ENCODE results near the gene SGK1.
A peak's percentile ranks its signal among the peaks of the same experiment; 100 is the strongest.

The SGK1 gene

DNA sequence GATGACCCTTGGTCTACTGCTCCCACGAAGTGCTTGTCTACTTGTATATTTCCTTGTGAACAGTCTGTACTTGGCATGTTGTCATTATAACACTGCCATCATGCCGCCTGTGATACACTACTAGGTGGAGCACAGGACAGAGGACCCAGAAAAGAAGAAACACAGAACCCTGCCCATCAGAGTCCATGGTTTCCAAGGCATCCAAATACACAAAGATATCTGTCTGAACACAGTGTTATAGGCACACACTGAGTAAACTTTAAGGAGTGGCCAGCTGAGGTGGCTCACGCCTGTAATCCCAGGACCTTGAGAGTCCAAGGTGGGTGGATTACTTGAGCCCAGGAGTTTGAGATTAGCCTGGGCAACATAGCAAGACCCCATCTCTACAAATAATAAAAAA lies 155.0 kb downstream of the SGK1 start:
- Histone ChIP-seq H3K9me3 (ENCODE audit: severe bottlenecking) (no peaks in the 10 kb centered on the region), H3K4me3 (ENCODE audit: severe bottlenecking) (no peak overlapping the region), H3K27ac (ENCODE audit: poor library complexity, severe bottlenecking) (no peak overlapping the region), H3K4me1 (ENCODE audit: insufficient read depth, poor library complexity, severe bottlenecking) (peaks cover 10% of the 10 kb centered on the region), H3K36me3 (ENCODE audit: low read depth) (no peaks in the 10 kb centered on the region), H3K27me3 (ENCODE audit: insufficient read depth, poor library complexity, severe bottlenecking) (no peaks in the 10 kb centered on the region)
- TF ChIP-seq, protein P1, sequence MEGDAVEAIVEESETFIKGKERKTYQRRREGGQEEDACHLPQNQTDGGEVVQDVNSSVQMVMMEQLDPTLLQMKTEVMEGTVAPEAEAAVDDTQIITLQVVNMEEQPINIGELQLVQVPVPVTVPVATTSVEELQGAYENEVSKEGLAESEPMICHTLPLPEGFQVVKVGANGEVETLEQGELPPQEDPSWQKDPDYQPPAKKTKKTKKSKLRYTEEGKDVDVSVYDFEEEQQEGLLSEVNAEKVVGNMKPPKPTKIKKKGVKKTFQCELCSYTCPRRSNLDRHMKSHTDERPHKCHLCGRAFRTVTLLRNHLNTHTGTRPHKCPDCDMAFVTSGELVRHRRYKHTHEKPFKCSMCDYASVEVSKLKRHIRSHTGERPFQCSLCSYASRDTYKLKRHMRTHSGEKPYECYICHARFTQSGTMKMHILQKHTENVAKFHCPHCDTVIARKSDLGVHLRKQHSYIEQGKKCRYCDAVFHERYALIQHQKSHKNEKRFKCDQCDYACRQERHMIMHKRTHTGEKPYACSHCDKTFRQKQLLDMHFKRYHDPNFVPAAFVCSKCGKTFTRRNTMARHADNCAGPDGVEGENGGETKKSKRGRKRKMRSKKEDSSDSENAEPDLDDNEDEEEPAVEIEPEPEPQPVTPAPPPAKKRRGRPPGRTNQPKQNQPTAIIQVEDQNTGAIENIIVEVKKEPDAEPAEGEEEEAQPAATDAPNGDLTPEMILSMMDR (IDR thresholded peaks at IDR 0.05; ENCODE audit: poor library complexity, severe bottlenecking) = no peak
- ATAC-seq (ENCODE audit: low read depth) = no peak
- DNase-seq (ENCODE audit: low spot score) = no peak

- Histone ChIP-seq H3K4me3 (ENCODE audit: severe bottlenecking) (no peak overlapping the region), H3K9me3 (ENCODE audit: severe bottlenecking) (no peaks in the 10 kb centered on the region), H3K27me3 (ENCODE audit: insufficient read depth, poor library complexity, severe bottlenecking) (no peaks in the 10 kb centered on the region), H3K27ac (ENCODE audit: poor library complexity, severe bottlenecking) (peak overlapping the region; percentile 27), H3K36me3 (ENCODE audit: low read depth) (no peaks in the 10 kb centered on the region), H3K4me1 (ENCODE audit: insufficient read depth, poor library complexity, severe bottlenecking) (peaks cover 10% of the 10 kb centered on the region)
- TF ChIP-seq, protein P1 (IDR thresholded peaks at IDR 0.05; ENCODE audit: poor library complexity, severe bottlenecking) = no peak
- DNase-seq (ENCODE audit: low spot score) (no peak), ATAC-seq (ENCODE audit: low read depth) (peak; percentile 88)
Measured at GRCh38 chr6:134161041-134161440, 156.9 kb downstream of the SGK1 start.

- no peaks in the 10 kb centered on the region for H3K9me3 ChIP-seq (ENCODE audit: severe bottlenecking)
- TF ChIP-seq, protein P1 (IDR thresholded peaks at IDR 0.05; ENCODE audit: poor library complexity, severe bottlenecking) = no peak
Measured at GRCh38 chr6:134152767-134153485, 165.0 kb downstream of the SGK1 start.

DNA sequence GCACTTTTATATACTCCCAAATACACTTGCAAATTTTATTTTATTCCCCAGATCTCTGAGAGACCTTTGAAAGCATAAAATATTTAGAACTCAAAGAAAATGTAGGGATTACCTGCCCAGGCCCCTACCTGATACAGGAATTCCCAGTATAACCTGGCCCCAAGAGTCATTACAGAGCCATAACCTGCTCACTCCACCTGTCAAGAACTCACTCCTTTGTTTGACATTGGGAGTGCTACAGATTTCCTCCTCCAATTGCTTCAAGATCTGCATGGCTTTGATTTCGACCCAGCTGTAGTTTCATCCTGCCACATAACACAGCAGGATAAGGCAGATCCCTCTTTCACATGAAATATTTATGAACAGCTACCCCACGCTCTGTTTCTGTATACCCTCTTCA lies 169.3 kb downstream of the SGK1 start:
- no peak for DNase-seq (ENCODE audit: low spot score)
- Histone ChIP-seq H3K9me3 (ENCODE audit: severe bottlenecking) (no peaks in the 10 kb centered on the region), H3K27ac (ENCODE audit: poor library complexity, severe bottlenecking) (no peak overlapping the region), H3K4me1 (ENCODE audit: insufficient read depth, poor library complexity, severe bottlenecking) (no peaks in the 10 kb centered on the region), H3K27me3 (ENCODE audit: insufficient read depth, poor library complexity, severe bottlenecking) (no peaks in the 10 kb centered on the region), H3K36me3 (ENCODE audit: low read depth) (no peaks in the 10 kb centered on the region), H3K4me3 (ENCODE audit: severe bottlenecking) (no peak overlapping the region)
- TF ChIP-seq, protein P1 (IDR thresholded peaks at IDR 0.05; ENCODE audit: poor library complexity, severe bottlenecking) = no peak
- no peak for ATAC-seq (ENCODE audit: low read depth)

More at GRCh38 chr6:134152767-134153485, 165.0 kb downstream of the SGK1 start:
- DNase-seq (ENCODE audit: low spot score) (no peak), ATAC-seq (ENCODE audit: low read depth) (no peak)
- Histone ChIP-seq H3K36me3 (ENCODE audit: low read depth) (no peaks in the 10 kb centered on the region), H3K4me3 (ENCODE audit: severe bottlenecking) (no peak overlapping the region), H3K4me1 (ENCODE audit: insufficient read depth, poor library complexity, severe bottlenecking) (no peaks in the 10 kb centered on the region), H3K27me3 (ENCODE audit: insufficient read depth, poor library complexity, severe bottlenecking) (no peaks in the 10 kb centered on the region), H3K27ac (ENCODE audit: poor library complexity, severe bottlenecking) (no peak overlapping the region)

GRCh38 chr6:134147034-134147533 lies 170.8 kb downstream of the SGK1 start:
- Histone ChIP-seq H3K9me3 (ENCODE audit: severe bottlenecking) (no peaks in the 10 kb centered on the region), H3K4me1 (ENCODE audit: insufficient read depth, poor library complexity, severe bottlenecking) (no peaks in the 10 kb centered on the region), H3K36me3 (ENCODE audit: low read depth) (no peaks in the 10 kb centered on the region), H3K4me3 (ENCODE audit: severe bottlenecking) (no peak overlapping the region), H3K27ac (ENCODE audit: poor library complexity, severe bottlenecking) (no peak overlapping the region), H3K27me3 (ENCODE audit: insufficient read depth, poor library complexity, severe bottlenecking) (no peaks in the 10 kb centered on the region)
- ATAC-seq (ENCODE audit: low read depth) (no peak), DNase-seq (ENCODE audit: low spot score) (no peak)
- TF ChIP-seq, protein P1 (IDR thresholded peaks at IDR 0.05; ENCODE audit: poor library complexity, severe bottlenecking) = no peak

Measured in RWPE2 (cell line).